ENCODE data around the gene HMG20A.
"Not testable (repeated sequence)": the region's sequence is repeated elsewhere in the genome, so short reads cannot be mapped to it uniquely, and the experiment has no call there.

The HMG20A gene

GRCh38 chr15:77409259-77410156, 11.2 kb upstream of the HMG20A start:
- DNase-seq: no peak

- not testable (repeated sequence) for DNase-seq
These were observed 10.6 kb upstream of the HMG20A start for GRCh38 chr15:77410157-77410500.

GRCh38 chr15:77410701-77411618, 9.7 kb upstream of the HMG20A start:
- DNase-seq: no peak

- DNase-seq: no peak
These were observed 9.1 kb upstream of the HMG20A start for GRCh38 chr15:77411619-77411976.

- DNase-seq: no peak
These were observed 7.6 kb upstream of the HMG20A start for GRCh38 chr15:77412972-77413698.

GRCh38 chr15:77413699-77414349, 6.9 kb upstream of the HMG20A start:
- DNase-seq: no peak

GRCh38 chr15:77414789-77415442, 5.8 kb upstream of the HMG20A start:
- no peak for DNase-seq

- DNase-seq: no peak
These were observed 5.1 kb upstream of the HMG20A start for GRCh38 chr15:77415450-77416147.

GRCh38 chr15:77416148-77416455, 4.6 kb upstream of the HMG20A start:
- DNase-seq: no peak

GRCh38 chr15:77416954-77417353, 3.7 kb upstream of the HMG20A start:
- DNase-seq: no peak

GRCh38 chr15:77417602-77418001, 3.1 kb upstream of the HMG20A start:
- no peak for DNase-seq

- DNase-seq: no peak
These were observed 2.2 kb upstream of the HMG20A start for GRCh38 chr15:77418391-77418965.

GRCh38 chr15:77418966-77419835, 1.5 kb upstream of the HMG20A start:
- DNase-seq: peak; percentile 73

GRCh38 chr15:77419836-77420609, 665 bp upstream of the HMG20A start, which contains the start of gene PEAK1:
PEAK1 (minus strand) TSS chr15:77420104; CDS start chr15:77181926, 238,178 bp downstream.
- DNase-seq: peak; percentile 99

- DNase-seq: no peak
These were observed 647 bp downstream of the HMG20A start for GRCh38 chr15:77421370-77421700.

GRCh38 chr15:77425104-77425503, 4.4 kb downstream of the HMG20A start:
- no peak for DNase-seq

- DNase-seq: no peak
These were observed 5.7 kb downstream of the HMG20A start for GRCh38 chr15:77426377-77426776.

GRCh38 chr15:77426871-77427270, 6.2 kb downstream of the HMG20A start:
- no peak for DNase-seq

GRCh38 chr15:77430213-77430612, 9.5 kb downstream of the HMG20A start:
- no peak for DNase-seq
